EH (cell line): ENCODE data around the gene ZXDC.
A peak's percentile ranks its signal among the peaks of the same experiment; 100 is the strongest.

Experiments used
- DNase-seq: peaks from one replicate; pipeline ENCODE4 v3.0.0-alpha.2; 2015; ENCODE audit warnings: low read depth

Gene ZXDC

DNA sequence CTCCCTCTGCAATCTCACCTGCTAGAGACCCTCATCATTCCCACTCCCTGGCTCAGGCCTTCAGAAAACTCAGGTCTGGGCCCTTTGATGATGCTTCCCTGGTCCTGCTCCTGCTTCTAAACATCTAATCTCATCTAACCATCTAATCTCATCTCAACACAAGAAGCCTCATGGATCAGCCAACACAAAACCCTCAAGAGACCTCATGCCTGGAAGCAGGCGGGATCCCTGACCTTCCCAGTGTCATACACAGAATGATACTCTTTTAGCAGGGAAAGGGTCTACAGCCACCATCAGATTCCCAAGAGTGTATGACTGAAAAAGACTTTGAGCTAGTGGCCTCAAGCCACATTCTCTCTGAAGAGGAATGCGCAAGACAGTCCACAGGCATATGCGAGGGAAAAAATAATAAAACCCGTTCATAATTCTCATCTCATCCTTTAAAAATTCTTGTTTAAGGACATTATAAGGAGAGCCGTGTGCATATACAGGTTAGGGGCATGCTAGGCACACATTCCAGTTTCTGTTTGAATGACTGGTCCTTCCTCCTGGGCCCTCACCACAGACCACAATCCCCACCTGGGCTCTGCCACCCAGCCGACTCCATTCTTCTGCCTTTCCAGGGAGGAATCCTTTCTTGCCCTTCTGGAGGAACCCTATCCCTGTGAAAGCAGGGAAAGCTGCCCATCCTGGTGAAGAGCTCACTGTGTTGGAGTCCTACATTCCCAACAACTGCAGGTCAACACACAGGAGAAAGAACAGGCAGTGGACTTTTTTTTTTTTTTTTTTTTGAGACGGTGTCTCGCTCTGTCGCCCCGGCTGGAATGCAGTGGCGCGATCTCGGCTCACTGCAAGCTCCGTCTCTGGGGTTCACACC lies 2.2 kb downstream of the ZXDC start:
- DNase-seq: no peak

DNA sequence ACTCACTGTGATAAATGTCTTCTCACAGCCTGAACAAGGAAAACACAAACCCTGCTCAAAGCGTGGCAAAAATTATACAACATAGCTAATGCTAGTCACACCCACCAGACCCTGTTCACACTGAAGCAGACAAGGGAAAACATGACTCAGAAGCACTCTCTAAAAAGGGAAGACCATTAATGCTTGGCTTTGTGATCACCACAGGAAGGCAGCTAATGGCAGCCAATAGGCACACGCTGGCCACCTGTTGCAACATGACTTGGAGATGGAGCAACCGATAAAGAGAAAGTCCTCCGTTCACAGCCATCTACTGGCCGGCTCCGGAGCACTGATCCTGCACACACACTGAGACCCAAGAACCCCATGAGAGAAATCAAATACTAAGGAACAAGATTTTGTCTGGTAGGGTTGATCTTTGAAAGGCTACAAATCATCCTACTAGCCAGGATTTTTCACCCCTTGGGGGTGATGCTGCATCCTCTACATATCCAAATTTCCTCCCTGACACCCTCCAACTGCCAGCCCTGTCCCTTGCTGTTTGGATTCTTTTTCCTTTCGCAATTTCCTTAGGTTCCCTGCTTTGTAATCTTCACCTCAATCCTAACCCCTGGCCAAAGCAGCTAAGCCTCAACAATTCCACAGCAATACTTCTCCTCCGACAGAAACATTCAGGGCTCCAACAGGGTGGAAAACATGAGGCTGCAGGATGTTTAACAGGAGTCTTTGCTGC lies 3.2 kb downstream of the ZXDC start:
- DNase-seq: peak; percentile 91

DNA sequence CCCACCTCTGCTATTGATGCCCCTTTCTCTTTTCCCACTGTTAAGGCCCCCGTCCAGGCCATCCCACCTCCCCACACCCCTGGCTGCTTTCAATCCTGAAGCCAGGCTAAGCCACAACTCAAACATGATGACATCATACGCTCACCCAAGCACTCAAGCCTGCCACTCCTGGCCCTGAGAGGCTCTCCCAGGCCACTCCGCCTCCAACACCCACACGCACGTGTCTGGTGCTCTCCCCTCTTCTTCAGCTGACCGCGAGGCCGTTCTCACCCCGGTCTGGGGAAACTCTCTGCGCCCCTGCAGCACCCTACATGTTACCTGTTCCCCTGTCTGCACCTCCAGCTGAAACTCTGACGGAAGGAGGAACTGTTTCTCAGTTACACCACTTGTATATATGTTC lies 6.2 kb downstream of the ZXDC start:
- DNase-seq: no peak

DNA sequence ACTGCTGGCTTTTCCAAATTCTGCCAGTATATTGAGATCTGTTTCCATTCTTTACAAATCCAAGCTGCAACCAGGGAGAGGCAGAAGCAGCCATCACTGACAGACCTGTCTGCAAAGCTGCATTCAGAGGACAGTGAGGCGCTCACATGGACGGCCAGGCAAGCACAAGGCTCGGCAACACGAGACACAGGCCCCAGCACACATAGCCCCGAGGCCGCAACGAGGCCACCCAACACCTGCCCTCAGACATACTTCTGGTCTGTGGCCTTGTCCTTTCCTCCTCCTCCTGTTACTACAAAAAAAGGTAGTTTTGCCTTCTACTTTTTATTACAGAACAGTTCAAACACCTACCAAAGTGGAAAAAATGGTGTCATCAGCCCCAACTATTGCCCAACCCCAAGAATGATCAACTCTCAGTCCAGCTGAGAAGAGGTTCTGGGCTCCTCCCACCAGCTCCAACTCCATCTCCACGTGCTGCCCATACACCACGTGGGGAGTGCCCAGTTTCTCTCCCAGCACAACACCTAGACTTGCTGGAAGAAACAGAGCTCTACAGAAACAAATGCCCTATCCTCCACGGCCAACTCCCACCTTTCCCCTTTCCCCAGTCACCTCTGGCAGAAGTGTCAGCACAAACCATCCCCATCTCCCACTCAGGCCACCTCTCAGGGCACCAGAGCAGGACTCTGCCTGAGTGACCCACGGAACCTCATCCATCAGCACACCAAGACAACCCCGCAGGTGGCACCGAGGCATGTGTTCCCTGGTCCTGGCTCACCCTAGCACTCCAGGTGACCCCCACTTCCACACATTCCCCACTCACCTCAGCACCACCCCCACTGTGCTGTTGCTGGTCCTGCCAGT lies 7.4 kb downstream of the ZXDC start:
- peak; percentile 45 for DNase-seq

DNA sequence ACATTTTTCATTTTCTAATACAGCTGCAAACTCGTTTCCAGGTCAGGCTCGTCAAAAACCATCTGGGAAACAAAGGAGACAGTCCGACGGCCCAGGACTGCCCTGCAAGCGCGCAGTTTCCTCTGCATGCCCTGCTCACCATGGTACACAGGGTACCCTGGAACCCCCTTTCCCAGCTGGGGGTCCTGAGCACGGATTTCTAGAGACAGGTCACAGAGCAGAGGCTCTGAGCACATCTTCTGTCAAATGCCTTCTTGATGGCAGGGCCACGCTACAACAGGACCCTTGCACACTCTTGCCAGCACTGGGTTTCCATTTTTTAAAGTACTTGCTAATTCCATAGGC lies 8.1 kb downstream of the ZXDC start:
- DNase-seq: no peak

DNA sequence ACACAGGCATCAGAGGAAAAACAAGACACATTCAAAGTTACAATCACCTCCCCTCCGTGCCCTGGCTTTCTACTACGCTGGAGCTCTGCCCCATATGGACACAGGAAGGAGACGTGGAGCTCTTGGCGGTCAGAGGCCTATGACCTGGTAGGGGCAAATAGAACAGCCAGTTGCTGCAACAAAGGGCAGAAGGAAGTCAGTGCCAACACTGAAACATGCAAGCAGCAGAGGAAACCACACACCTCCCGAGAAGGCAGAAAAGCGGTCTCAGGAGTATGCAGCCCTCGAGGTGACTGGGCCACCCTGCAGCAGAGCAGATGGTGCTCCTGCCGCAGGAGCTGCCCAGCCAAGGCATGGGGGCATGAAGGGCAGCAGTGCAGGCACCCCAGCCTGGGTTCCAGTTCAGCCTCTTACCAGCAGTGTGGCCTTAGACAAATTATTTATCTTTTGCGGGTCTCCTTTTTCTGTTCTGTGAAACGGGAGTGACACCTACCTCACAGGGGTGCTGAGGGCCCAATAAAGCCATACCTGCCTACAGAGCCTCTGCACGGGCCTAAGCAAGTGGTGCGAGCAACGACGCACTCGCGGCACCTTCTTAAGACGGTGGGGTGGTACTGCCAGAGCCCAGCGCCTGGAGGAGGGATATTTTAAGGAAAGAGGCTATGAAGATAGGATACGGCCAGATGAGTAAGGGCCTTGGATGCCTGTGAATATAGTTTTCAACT lies 8.6 kb downstream of the ZXDC start:
- no peak for DNase-seq

DNA sequence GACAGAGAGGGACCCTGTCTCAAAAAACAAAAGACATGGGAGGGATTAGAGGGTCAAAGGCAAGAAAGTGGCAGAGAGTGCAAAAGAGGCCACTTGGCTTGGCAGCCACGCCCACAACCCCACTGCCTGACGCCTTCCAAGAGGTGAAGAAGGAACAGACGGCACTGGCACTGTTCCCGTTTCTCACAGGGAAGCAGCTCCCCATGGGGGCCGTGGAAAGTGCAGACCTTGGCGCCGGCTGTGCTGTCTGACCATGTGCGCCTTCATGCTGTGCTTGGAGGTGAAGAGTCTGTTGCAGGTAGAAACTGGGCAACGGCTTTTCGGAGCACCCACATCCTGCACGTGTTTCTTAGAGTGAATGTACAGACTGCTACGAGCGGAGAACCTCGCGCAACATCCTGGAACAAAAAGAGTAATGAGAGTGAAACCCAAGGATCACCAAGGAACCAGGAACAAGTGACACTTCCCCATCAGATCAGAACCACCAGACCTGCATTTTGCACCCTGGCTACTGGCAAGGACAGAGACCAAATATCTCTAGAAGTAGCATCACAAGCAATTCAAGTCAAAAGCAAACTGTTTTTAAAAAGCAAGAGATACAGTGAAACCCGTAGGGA lies 9.7 kb downstream of the ZXDC start:
- DNase-seq: no peak

DNA sequence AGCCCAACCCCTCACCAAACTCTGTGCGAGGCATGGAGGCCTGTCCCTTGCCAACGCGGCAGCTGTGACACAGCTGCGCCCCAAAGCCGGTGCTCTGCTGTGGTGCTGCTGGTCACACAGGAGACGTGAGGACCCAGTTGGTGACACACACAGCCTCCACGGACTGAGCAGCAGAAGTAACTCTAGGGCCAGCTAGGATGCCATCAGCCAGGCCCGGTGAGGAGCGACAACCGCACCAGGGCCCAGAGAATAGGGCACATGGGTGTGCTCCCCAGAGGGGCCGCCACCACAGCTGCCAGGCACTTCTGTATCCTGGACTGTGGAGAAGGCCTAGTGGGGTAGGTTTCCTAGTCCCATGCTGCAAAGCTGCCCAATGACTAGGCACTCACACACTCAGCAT lies 10.7 kb downstream of the ZXDC start:
- no peak for DNase-seq

DNA sequence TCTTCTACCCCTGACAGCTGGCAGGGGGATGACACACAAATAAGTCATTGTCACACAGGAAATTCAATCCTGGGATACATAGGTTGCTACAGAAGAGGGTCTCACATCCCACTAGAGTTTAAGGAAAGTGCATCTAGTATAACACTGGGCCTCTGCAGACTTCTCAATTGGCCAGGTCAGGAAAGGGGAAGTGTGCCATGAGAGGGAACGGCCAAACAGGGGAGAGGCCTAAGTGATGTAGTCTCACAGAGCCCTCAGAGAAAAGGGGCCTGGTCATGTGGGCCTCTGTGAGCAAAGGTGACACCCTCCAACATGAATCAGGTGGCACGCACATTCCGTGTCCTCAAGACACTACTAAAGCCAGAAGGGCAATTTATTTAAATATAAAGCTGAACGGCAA lies 11.2 kb downstream of the ZXDC start:
- no peak for DNase-seq

DNA sequence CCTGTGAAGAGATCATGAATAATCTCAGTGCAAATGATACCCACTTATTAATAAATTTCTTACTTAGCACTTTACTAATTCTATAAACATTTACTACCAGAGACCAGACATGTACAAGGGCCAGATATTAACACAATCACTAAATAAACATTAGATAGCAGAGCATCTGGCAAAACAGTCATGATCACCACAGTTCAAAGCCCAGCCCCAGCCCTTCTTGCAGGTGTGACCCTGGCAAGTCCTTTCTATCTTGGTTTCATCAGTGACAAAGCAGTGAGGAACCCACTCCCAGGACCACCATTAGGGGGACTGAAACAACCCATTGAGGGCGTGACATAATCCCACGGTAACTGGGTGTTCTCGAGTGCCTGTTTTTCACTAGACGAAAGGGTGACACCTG lies 11.6 kb downstream of the ZXDC start:
- DNase-seq: no peak

DNA sequence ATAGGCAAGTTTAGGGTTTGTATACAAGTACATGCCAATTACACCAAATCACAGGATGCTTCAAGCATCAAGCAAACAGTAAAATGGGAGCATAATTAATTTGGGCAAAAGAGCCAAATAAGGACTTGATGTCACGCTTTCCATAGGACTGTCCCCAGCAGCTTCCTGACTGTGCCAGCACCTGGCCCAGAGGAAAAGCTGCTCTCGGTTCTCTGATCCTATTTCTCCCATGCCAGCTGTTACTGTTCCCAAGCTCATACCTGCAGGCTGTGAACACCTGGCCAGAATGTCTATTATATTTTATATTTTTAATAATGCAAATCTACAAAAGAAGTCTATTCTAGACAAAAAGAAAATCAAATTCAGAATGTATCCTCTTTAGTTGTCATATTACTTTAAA lies 12.2 kb downstream of the ZXDC start:
- DNase-seq: no peak

DNA sequence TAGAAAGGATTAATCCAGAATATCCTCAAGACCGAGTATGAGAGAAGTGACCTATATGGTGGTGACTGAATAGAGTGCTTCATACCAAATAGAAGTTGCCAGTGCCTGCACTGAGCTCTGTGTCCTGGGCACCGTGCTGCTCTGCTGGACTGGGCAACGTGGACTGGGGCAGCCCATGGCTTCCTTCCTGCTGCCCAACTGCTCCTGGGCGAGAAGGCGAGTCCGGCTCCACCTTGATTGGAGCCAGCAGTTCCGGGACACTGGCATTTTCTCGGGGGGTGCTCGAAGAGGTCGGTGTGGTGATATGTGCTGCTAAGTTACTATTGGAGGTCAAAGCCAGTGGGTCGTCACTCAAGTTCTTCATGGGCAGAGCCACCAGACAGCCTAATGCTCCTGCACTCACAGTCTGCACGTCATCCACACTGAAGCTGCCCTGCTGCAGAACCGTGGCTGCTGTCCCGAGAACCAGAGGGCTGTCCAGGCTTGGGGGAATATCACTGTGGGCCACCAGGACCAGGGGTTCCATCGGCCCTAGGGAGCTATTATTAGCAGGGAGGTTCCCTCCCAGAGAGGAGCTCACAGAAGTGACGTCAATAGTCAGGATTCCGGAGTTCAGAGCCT lies 14.1 kb downstream of the ZXDC start:
- DNase-seq: no peak

DNA sequence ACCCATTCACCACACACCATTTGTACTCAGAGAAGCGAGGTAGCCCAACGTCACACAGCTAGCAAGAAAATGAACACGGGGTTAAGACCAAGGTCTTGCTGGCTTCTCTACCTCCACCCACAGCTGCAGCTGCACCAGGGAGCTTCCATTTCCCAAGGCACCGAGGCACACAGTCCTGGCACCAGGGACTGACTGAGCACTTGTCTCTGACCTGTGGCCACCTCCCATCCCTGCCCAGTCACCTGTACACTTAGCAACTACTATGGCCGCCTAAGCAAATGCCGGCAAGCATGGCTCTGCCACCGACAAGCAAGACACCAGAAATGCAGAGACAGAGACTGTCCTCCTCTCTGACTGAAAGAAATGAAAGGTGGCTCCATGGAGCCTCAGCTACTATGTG lies 15.3 kb downstream of the ZXDC start:
- DNase-seq: no peak

DNA sequence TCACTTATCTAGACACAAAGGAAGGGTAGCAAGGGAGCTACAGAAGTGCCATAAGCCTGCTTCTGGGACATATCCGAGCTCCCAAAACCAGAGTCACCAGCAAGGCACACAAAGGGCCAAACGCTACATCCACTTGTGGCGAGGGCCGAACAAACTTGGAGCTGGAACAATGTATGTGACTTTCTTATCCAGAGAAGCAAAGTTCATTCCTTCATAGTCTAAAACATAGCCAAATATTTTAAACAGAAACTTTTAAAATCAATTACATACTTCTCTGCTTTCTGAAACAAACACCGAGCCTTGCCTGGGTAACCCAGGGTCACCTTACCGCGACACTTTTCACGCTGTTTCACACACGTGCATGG lies 15.9 kb downstream of the ZXDC start:
- DNase-seq: no peak

DNA sequence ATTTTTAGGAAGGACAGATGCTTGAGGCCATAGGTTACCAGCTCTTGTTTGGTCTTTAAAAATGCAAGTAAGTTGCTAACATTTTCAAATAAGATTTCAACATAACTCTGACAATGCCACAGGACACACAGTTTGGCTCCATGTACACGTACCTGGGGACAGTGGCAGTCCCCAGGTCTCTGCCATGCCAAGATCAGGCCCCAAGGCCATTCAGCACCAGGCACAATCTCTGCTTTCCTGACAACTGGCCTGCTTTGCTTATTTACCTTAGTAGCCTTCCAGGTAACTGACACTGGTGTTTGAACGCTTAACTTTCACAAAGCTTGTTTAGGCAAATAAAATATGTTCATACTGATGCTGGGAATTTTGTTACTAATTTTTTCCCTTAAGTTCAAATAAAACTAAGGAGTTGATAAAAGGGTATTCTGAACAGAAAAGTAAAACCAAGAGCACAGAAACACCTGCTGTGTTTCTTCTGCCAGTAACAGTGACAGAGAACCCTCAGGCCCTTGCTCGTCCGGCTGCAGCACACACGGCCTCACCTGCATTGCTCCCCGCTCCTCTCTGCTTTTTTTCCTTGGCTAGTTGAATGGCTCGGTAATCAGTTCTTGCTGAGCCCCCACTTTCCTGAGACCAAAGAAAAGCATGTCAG lies 16.5 kb downstream of the ZXDC start:
- no peak for DNase-seq

DNA sequence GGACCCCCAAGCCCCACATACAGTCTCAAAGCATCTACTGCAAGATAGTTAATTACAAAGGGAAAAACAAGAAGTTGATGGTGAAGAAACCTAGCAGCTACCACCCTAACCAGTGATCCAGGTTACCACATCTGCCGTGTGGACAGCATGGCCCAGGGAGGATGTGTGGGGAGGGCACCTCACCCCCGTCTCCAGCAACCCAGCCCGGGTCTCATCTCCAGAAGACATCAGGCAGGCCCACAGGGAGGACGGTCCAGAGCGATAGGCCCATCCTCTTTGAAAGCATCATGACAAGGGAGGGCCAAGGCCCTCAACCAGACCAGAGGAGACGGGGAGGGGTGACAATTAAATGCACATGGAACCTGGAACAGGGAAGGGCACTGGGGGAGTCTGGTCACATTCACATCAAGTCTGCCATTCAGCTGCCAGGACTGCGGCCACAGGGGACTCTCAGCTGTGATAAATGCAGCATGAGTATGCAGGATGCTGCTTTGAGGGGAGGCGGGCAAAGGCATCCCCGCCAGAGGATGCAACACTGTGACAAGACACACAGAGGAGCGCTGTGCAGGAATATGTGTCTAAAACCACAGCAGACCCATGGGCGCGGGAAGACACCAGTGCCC lies 18.8 kb downstream of the ZXDC start:
- no peak for DNase-seq

DNA sequence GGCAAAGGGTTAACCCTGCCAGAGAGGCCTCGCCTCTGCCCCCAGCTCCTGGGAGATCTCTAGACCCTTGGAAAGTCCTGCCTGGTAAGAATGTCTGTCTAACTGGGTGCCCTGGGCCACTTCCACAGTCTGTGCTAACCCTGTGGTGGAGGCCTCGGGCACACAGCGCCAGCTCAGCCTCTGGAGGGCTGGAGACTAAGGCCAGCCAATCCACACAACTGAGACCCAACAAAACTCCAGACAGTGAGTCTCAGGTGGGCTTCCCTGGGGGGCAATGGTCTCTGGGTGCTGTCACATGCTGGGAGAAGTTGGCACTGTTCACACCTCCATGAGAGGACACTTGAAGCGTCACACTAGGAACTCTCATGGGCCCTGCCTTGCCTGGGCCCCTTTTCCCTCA lies 19.5 kb downstream of the ZXDC start:
- no peak for DNase-seq

DNA sequence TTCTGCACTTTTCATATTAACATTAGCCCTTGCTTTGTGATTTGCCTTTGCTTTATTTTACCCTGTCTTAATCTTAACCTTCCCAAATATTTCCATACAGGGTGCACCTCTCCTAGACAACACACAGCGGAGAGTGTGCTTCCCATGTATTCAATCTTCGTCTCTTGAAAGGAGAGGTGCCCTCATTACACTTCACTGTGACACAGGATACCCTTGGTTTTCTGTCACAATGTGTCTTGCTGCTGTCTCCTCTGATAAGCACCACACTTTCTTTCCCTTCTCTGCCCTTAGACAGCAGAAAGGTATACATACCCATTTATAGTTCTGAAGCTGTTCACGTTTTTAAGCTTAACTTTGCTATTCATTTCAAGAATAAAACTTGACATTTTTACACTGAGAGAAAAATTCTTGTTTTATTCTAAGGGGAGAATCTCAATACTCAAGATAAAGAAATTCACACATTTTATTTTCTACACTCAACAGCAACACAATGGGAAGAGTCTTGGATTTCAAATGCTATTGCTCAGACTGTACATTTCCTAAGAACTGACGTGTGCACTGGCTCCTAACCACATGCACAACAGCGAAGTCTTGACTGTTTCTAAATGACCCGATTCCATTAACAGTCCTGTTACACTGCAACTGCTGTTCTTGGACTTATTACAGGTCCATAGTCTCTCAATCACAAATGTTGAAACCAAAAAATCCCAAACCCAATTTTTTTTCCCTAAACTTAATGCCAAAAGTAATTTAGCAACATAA lies 21.1 kb downstream of the ZXDC start:
- DNase-seq: no peak

DNA sequence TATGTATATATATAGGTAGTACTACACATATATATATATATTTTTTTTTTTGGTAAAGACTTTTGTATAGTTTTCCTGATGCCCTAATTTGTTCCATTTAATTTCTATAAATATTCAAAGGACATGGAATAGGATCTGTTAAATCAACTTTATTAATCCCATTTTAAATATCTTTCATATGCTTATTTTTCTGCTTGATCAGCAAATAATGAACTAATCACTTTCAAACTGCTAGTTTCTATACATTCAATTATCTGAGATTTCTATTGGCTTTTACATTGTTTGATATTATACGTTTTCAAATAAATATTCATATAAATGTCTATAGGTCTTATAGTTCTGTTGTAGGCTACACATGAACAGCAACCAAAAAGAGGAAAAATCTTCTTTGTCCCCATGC lies 21.7 kb downstream of the ZXDC start:
- DNase-seq: no peak

DNA sequence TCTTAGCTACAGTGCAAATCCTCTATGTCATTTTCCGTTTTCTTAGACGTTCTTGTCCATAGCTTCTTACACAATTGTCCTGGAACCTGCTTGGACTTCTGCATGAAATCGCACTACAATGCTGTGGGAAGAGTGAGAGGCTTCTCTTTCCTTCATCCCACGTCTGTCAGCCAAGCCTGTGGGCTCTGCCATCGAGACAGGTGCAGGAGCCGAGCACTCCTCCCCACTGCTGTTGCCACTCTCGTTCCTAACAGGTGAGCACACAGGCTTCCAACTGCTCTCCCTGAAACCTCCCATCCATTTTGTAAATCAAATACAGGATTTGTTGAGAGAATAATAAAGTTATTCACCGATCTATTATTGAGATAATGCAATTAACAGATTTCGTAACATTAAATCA lies 23.5 kb downstream of the ZXDC start:
- no peak for DNase-seq
